Stimulated activated CD8-positive, alpha-beta memory T cell treated with anti-CD3 and anti-CD28 coated beads, Interleukin-12 subunit alpha, Interleukin-12 subunit beta, amount 100 ng/mL, for 1 hour (primary cell): ENCODE results near the gene BCL2L2.
A peak's percentile ranks its signal among the peaks of the same experiment; 100 is the strongest.
"Not testable (repeated sequence)": the region's sequence is repeated elsewhere in the genome, so short reads cannot be mapped to it uniquely, and the experiment has no call there.

ENCODE experiments used
- DNase-seq: peaks from one replicate; pipeline ENCODE4 v3.0.0-alpha.2; 2020; ENCODE audit warnings: low read depth

Gene BCL2L2

GRCh38 chr14:23324455-23324846 lies 17.8 kb downstream of the BCL2L2 start:
- no peak for DNase-seq

- DNase-seq: no peak
These were observed 18.4 kb downstream of the BCL2L2 start for GRCh38 chr14:23324993-23325392.

- DNase-seq: not testable (repeated sequence)
These were observed 19.1 kb downstream of the BCL2L2 start for GRCh38 chr14:23325746-23326145.

DNA sequence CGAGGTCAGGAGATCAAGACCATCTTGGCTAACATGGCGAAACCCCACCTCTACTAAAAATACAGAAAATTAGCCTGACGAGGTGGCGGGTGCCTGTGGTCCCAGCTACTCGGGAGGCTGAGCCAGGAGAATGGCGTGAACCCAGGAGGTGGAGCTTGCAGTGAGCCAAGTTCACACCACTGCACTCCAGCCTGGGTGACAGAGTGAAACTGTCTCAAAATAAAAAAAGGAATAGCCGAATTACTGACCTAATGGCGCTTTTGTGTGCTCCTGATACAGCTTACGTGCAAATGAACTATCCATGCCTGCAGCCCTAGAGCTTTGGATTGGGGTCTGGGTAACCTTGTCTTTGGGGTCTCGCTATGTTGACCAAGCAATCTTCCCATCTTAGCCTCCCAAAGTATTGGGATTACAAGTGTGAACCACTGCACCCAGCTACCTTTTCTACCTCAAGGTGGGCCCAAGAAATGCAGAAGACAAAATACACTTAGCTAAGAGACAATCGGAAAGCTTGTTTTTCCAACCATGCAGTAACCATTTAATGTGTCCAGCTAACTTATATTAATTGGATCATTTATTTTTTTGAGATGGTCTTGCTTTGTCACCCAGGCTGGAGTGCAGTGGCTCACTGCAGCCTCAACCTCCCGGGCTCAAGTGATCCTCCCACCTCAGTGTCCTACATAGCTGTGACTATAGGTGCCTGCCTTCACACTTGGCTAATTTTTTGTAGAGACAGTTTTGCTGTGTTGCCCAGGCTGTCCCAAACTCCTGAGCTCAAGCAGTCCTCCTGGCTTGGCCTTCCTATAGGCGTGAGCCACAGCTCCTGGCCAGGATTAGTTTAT lies 20.1 kb downstream of the BCL2L2 start:
- DNase-seq: no peak

DNA sequence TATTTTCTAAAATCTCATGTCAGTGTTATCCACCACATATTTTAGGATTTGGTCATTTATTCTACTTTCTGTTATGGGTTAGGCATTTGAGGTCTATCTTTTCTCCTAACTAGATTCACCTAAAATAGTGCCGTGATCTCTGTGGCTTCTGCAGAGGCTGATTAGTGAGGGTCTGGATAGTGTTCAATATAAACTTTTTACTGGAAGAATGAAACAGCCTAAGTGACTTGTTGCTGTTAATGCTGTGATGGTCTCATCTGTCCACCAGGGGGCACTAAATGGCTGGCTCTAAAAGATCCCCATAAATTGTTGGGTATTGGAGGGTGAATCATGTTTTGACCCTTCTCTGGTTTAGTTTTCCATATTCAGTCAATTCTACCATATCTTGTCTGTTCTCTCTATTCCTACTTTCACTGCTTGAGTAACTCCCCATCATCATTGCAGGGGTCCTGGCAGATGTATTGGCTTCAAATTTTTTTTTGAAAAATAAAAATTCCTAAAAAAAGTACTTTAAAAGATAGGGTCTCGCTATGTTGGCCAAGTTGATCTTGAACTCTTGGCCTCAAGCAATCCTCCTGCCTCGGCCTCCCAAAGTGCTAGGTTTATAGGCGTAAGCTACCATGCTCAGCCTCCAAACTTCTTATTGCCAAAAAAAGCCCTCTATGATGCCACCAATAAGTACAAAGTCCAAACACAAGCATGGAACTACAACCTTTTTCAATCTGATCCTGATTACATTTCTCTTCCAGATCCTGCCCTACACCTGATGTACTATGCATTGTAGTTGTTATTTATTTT lies 21.5 kb downstream of the BCL2L2 start:
- peak; percentile 49 for DNase-seq

DNA sequence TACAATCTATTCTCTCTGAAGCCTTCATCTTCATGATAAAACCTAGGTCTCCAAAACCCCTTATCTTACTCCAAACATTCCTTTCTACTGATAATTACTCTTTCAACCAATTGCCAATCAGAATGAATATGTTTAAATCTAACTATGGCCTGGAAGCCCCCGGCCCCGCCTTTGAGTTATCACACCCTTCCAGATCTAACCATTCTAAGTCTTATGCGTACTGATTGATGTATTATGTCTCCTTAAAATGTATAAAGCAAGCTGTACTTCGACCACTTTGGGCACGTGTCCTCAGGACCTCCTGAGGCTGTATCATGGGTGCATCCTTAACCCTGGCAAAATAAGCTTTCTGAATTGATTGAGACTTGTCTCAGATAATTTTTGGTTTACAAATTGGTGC lies 29.0 kb downstream of the BCL2L2 start:
- no peak for DNase-seq

GRCh38 chr14:23339506-23340268 lies 33.1 kb downstream of the BCL2L2 start:
- no peak for DNase-seq

DNA sequence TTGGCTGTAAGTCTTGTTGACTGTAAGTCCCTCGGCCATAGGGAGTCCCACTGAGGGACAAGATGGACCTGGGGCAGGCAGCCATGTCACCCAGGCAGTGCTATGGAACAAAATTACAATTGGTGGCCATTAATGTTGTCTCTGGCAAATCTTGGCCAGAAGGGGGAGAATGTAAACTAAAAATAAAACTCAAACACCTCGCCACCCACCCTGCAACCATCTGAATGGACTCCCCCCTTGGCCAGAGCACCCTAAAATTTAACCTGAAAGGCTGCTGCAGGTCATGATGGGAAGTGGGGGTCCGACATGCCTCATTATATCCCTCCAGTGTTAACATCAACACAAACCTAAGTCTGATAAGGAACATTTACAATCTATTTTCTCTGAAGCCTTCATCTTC lies 37.8 kb downstream of the BCL2L2 start:
- DNase-seq: no peak

DNA sequence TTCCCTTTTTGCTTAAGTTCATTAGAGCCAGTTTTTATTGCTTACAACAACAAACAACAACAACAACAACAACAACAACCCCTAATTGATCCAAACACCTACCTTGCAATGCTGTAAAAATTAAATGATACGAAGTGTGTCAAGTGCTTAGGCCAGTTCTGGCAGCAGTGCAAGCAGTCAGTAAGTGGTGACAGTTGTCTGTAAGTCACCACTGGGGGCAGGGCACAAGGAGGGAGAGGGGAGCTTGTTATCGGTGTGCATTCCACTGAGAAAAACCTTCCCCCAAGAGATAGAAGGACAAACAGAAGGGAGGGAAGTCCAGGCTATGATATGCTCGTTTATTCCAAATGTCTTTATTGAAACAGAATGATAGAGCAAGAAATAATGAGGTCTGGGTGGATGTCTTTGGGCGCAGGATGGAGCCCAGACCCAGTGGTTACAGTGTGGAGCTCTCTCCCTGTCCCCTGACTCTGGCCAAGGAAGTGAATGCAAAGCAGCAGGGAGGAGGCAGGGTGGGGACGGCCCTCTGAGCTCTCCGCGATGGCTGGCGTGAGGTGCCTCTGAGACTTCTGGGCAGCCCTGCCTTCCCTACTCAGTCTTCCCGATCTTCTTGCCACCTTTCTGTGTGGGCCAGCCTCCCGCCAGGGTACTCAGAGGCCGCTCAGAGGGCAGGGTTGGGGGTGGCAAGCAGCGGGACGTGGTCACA lies 39.5 kb downstream of the BCL2L2 start:
- DNase-seq: no peak

GRCh38 chr14:23346693-23347405 lies 40.2 kb downstream of the BCL2L2 start:
- DNase-seq: no peak

GRCh38 chr14:23347406-23348296 lies 41.0 kb downstream of the BCL2L2 start:
- DNase-seq: no peak

GRCh38 chr14:23348297-23348655 lies 41.6 kb downstream of the BCL2L2 start:
- DNase-seq: no peak

DNA sequence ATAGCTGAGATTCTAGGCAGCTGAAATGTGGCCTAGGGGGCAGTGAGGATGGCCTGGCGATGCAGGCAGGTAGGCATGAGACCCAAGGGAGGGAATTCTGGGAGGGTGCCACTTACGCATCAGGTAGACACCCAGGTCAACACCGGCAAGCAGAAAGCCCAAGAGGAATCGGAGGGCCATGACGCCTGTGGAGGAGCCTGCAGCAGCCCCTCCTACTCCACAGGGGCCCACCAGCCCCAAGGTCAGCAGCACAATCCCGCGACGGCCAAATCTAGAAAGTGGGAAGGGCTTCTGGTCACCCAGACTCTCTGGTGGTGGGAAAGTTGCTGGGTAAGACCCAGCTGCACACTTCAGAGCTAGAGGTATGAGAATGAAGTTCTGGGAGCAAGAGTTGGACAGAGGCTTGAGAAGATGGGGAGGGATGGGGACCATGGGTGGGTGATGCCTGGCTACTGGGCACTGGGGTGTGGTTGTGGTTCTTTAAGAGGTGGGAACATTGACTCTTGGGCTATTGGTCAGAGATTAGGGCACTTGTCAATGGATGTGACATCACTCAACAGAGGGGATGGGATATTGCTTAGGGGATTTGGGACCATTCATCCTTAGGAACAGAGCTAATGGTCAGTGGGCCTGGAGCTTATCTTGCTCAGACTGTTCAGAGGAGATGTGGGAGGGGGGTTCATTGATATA lies 42.7 kb downstream of the BCL2L2 start:
- DNase-seq: no peak

GRCh38 chr14:23351681-23352505 lies 45.3 kb downstream of the BCL2L2 start:
- DNase-seq: no peak

DNA sequence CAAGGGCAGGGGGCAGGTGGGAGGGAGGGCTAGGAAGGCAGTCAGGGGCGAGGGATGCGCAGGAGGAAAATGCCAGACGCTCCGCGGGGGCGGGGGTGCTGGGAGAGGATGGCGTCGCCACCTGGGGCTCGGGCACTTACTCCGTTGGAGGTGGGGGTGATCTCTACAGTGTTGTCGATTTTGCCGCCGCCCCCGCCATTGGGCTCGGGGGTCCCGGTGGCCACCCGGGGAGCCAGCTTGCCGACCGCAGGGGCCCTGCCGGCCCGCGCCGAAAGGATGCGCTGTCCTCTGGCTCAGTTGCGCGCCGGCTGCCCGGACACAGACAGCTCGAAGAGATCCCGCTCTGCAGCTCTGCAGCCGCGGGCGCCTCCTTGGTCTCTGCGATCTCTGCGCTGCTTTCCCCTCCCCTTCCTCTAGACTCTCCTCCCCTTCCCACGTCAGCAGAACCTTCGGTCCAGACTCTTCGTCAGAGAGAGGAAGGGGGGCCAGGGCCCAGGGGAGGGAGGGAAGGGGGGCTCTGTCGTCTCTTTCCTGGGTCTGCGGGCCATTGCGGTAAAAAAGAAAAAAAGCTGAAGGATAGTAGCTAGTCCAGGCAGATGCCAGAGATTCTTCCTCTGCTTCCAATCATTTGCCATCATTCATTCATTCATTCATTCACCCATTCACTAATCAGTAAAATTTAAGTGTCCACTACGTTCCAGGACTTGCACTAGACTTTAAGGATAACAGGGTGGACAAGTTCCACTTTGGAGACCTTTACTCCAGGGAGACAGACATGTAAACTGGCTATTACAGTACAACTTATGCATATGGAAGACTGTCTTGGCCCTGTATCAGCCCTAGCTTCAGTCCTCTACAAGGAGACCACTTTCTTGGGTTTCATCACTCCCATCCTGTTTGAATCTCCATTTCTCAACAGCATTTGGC lies 46.1 kb downstream of the BCL2L2 start, which contains the start of gene SLC22A17:
TSS of gene SLC22A17 (minus strand) at position 382 of the 927 bp plus-strand sequence.
- peak; percentile 28 for DNase-seq

GRCh38 chr14:23353433-23353780 lies 46.8 kb downstream of the BCL2L2 start:
- DNase-seq: no peak

DNA sequence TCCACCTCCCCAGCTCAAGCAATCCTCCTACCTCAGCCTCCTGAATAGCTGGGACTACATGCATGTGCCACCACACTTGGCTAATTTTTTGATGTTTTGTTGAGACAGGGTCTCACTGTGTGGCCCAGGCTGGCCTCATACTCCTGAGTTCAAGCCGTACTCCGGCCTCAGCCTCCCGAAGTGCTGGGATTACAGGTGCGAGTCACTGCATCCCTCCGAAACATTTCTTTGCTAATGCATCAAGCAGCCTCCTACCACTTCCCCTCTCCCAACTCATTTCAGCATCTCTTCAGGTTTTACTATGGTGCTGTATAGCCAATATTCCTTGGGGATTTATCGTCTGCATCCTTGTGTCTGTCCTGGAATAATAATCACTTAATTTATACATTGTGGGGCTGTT lies 48.4 kb downstream of the BCL2L2 start:
- DNase-seq: no peak
